GM13976 (cell line): ENCODE results near the gene PGAP1.

Source experiments
- DNase-seq: peaks from one replicate; pipeline ENCODE4 v3.0.0; 2012; ENCODE audit warnings: low spot score
- CTCF ChIP-seq: IDR thresholded peaks from 2 replicates; pipeline ENCODE4 v1.5.1; 2012; ENCODE audit warnings: borderline replicate concordance, mild to moderate bottlenecking; ENCODE audit not compliant: insufficient read depth; ENCODE audit errors: extremely low read depth, missing control alignments, control extremely low read depth
- in situ Hi-C: fragments of 300-500 bp; cut with MboI; formaldehyde crosslinking; loops from one replicate; pipeline ENCODE4 v1.12.0; 2022; ENCODE audit warnings: low sequenced_read_pairs, mixed read lengths, inconsistent platforms; ENCODE audit not compliant: unreplicated experiment

PGAP1 gene

GRCh38 chr2:196851088-196851487 is 75.4 kb downstream of the PGAP1 start:
- in situ Hi-C loops, result no loop called here

GRCh38 chr2:196849895-196850294 is 76.6 kb downstream of the PGAP1 start:
- in situ Hi-C loops, result no loop called here
- DNase-seq, result no peak
- TF ChIP-seq CTCF, result no peak

More at GRCh38 chr2:196851088-196851487, 75.4 kb downstream of the PGAP1 start:
- no peak for TF ChIP-seq CTCF
- no peak for DNase-seq

- no peak for DNase-seq
- TF ChIP-seq CTCF, result no peak
- in situ Hi-C loops, result no loop called here
Measured at GRCh38 chr2:196846295-196846694, 80.2 kb downstream of the PGAP1 start.

- no peak for TF ChIP-seq CTCF
- no peak for DNase-seq
- in situ Hi-C loops, result no loop called here
Measured at GRCh38 chr2:196845371-196845770, 81.1 kb downstream of the PGAP1 start.

- in situ Hi-C loops, result no loop called here
- TF ChIP-seq CTCF, result no peak
Measured at GRCh38 chr2:196840171-196840570, 86.3 kb downstream of the PGAP1 start.

GRCh38 chr2:196839574-196839973 is 86.9 kb downstream of the PGAP1 start:
- no peak for DNase-seq
- TF ChIP-seq CTCF, result no peak
- in situ Hi-C loops, result no loop called here

More at GRCh38 chr2:196840171-196840570, 86.3 kb downstream of the PGAP1 start:
- no peak for DNase-seq

GRCh38 chr2:196836440-196836839 is 90.1 kb downstream of the PGAP1 start:
- TF ChIP-seq CTCF, result no peak
- in situ Hi-C loops, result no loop called here
- no peak for DNase-seq
